Measurements from ENCODE around the gene IRGQ.
"Not testable (repeated sequence)": the region's sequence is repeated elsewhere in the genome, so short reads cannot be mapped to it uniquely, and the experiment has no call there.

The IRGQ gene

GRCh38 chr19:43596842-43597461, 1.0 kb upstream of the IRGQ start:
- no peak for DNase-seq

GRCh38 chr19:43595605-43595998, 332 bp downstream of the IRGQ start:
- no peak for DNase-seq

- peak; percentile 71 for DNase-seq
These were observed 977 bp downstream of the IRGQ start for GRCh38 chr19:43594710-43595604.

DNA sequence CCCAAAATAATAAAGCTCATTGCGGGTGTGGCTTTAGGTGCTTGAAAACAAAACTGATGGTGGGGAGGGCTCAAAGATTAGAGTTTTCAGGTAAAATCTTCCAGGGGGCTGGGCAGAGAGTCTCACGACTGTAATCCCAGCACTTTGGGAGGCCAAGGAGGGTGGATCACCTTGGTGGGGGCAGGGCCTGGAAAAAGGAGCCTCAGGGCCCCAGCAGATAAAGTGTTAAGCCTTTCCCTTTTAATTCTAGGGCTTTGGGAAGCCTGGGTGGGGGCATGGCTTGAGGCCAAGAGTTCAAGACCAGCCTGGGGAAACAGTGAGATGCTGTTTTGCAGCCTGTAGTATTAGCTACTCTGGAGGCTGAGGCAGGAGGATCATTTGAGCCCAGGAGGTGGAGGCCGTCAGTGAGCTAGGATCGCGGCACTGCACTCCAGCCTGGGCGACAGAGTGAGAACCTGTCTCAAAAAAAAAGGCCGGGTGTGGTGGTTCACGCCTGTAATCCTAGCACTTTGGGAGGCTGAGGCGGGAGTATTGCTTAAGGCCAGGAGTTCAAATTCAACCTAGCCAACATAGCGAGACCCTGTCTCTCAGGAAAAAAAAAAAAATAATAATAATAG, 1.7 kb downstream of the IRGQ start:
- DNase-seq = no peak

DNA sequence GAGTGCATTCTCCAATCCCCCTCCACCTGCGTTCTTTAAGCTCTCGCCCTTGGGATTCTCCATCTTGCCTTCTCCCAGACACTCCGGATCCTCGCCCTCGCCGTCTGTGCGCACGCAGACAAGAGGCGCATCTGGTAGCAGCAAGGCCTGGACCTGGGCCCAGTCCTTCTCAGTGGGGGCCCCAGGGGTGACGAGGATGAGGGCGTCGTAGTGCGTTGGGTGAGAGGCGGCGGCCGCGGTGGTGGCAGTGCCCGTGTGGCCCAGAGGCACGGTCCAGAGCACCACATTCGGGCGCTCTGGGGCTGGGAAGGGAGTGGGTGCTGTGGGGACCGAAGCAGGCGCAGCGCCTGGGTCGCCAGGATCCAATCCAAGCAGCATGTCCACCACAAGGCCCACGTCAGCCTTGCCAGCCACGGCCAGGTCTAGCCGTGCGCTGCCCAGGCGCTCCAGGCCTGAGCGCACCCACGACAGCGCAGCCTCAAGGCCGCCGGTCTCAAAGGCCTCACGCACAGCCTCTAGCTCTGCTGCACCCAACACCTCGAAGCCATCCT, 3.1 kb downstream of the IRGQ start:
- DNase-seq = no peak

GRCh38 chr19:43591904-43592772, 3.8 kb downstream of the IRGQ start:
- DNase-seq = no peak

- no peak for DNase-seq
These were observed 6.3 kb downstream of the IRGQ start for GRCh38 chr19:43589678-43590077.

GRCh38 chr19:43589277-43589676, 6.7 kb downstream of the IRGQ start:
- DNase-seq = no peak

DNA sequence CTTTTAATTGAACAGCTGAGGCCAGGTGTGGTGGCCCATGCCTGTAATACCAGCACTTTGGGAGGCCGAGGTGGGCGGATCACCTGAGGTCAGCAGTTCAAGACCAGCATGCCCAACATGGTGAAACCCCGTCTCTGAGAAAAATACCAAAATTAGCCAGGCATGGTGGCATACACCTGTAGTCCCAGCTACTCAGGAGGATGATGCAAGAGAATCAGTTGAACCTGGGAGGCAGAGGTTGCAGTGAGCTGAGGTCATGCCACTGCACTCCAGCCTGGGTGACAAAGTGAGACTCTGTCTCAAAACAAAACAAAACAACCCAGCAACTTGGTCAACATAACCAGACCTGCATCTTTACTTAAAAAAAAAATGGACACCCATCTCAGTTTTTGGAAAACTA, 8.9 kb downstream of the IRGQ start:
- DNase-seq = not testable (repeated sequence)

DNA sequence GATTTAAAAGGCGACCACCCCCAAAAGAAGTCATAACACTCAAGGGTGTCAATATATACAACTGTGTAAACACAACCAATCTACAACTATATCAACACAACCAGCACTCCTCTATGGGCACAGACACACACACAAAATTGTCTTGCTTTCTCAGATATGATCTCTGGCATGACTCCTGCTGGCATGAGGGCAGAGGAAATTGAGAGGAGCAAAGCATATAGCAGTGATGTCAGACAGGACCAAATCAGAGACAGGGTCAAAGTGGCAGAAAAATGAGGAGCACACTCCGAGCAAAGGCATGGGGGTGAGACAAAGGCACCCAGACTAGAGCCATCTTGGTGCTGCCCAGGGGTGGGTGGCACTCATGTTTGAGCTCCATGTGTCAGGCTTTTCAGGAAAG, 9.6 kb downstream of the IRGQ start:
- no peak for DNase-seq

DNA sequence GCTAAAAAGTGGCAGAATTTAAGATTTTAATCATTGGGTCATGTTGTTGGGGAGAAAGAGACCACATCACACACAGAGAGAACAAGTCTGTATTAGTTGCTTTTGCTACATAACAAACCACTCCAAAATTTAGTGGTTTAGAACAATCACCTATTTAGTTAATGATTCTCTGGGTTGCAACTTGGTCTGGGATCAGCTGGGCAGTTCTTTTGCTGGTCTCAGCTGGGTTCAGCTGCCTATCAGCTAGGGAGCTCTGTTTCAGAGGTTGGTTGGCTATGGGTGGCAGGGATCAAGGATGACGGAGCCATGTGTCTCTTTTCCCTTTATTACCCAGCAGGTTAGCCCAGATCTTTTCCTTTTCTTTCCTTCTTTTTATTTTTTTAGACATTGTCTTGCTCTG, 11.4 kb downstream of the IRGQ start:
- no peak for DNase-seq

GRCh38 chr19:43582495-43582894, 13.4 kb downstream of the IRGQ start:
- no peak for DNase-seq

DNA sequence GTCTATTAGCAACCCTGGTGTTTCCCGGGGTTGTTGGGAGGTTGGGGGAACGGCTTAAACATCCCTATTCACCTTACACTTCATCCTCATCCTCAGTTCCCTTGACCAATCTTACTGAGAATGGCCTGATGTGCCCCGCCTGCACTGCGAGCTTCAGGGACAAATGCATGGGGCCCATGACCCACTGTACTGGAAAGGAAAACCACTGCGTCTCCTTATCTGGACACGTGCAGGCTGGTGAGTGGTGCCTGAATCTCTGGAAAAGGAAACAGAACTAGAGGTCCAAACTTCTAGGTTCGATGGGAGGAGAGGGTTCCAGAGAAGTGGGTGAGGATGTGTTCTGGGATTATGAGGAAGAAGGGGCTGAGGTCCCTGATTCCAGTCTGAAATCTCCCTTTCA, 14.5 kb downstream of the IRGQ start:
- no peak for DNase-seq

DNA sequence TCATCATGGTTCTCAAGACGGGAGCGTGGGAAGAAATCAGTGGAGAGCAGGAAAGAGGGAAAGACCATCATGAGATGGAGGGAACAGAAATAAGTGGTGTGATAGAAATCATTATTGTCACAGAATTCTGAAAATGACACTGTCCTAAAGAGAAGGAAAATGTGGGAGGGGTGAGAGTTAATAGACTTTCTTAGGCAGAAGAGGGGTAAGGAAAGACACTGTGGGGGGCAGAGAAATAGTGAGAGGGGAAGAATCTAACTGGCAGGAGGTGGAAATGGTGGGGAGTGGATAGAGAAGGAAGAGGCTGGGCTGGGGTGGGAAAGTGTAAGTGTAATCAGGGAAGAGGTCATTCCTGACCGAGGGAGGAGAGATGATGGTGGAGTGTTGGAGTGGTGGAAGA, 17.1 kb downstream of the IRGQ start:
- no peak for DNase-seq

- no peak for DNase-seq
These were observed 19.7 kb downstream of the IRGQ start for GRCh38 chr19:43575955-43576878.

DNA sequence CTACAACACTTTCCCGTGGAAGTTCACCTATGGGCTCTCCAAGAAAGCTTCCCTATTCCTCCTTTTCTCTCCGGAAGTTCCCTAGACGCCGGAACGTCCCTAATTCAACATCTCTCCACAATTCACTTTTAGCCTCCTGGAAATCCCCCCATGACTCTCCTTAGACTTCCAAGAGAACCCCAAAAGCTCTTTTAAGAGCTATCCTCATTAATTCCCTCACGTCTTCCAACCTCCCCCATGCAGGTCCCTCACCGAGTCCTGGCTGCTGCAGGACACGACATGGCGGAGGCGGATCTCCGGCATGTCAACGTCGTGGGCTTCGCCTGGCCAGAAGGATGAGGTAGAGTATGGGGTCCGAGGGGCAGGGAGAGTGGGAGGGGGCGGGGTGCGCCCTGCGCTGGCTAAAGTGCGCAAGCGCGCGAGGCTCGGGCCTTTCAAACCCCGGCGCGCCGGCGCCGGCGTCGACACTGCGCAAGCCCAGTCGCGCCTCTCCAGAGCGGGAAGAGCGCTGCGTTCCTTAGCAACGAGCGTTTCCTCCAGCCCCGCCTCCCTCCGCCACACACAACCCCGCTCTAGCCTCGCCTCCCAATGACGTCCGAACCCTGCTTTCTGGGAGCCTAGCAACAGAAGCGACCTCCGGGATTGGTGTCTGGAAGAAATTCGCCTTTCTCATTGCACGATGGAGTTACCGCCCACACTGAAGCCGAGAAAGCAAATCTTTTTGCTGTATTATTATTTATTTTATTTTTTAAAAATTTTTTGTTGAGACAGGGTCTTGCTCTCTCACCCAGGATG, 20.6 kb downstream of the IRGQ start, which contains the start of the genes PINLYP and XRCC1:
Gene PINLYP (plus strand): TSS at position 646 of the 795 bp plus-strand sequence. CDS start 1,391 bp downstream, outside the sequence.
Gene XRCC1 (minus strand): TSS at position 372 of the 795 bp plus-strand sequence. CDS start 69 bp downstream, at position 303.
- peak; percentile 98 for DNase-seq

DNA sequence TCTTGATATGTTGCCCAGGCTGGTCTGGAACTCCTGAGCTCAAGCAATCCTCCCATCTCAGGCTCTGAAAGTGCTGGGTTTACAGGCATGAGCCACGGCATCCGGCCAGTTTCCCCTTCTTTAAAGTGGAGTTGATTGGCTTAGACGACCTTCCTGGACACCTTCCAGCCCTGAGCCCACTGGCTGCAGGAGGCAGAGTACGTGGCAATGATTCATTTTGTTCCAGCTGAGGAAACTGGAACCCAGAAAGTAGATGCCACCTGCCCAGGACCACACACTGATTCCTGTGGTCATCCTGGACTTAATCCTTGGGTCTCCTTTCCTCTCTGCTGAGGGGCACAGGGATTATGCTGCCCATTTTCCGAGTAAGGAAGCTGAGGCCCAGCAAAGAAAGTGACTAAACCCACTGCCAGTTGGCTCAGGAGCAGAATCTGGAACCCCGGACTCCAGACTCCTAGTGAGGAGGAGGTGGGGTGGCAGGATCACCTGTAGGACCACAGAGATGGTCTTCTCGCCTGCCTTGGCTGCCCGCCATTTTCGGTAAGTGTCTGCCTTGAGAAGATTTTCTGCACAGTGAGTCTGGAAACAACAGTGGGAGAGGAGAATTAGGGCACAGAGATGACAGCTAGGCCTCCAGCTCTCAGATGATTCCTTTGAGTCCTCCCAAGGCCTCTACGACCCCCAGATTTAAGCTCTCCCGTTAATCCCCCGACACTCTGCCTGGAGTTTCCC, 21.3 kb downstream of the IRGQ start:
- no peak for DNase-seq

DNA sequence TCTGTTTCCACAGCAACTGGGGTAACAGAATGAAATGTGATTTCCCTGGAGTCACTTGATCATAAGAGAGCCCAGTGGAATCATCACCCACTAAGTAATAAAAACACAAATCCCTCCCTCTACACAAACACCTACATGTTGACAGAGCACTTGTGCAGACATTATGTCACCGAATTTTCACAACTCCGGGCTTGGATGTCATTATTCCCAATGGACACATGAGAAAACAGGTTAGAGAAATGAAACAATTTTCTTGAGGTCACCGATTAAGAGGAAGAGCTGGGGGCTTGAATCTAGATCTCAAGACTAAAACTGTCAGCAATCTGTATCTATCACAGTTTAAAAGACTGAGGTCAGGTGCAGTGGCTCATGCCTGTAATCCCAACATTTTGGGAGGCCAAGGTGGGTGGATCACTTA, 23.8 kb downstream of the IRGQ start:
- no peak for DNase-seq

DNA sequence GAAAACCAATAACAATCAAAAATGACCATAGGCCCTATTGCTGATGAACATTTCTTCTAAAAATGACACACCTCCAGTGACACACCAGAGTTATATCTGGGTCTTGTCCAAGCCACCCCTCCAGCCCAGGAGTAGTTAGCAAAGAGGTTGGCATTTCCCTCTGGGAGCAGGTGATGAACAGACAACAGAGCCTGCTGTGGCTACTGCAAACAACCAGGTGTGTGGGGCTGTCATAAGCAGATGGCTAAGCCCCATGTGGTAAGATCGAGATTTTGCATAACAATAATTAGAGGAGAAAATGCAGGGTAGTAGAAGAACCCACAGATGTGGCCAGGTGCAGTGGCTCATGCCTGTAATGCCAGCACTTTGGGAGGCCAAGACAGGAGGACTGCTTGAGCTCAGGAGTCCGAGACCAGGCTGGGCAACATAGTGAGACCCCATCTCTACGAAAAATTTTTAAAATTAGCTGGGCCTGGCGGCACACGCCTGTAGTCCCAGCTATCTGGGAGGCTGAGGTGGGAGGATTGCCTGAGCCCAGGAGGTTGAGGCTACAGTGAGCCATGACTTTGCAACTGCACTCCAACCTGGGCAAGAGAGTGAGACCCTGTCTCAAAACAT, 25.7 kb downstream of the IRGQ start:
- DNase-seq = no peak

All from GDM1 (cell line).